LHCN-M2 (cell line): ENCODE results near the gene THBS2. TPM values are rescaled to one million over a fixed set of nuclear protein-coding genes. Genes with fewer than 3 reads are reported as not detected.

Experiments
- DNase-seq: peaks from one replicate; pipeline ENCODE4 v3.0.0-alpha.2; 2012; ENCODE audit warnings: low read depth
- total RNA-seq: library from RNA; depleted of rRNA; stranded (reverse); fragments of >200 nt; gene quantifications from 2 replicates; pipeline ENCODE4 v1.2.3, GENCODE V29; 2014

The THBS2 gene
- total RNA-seq, 1 experiment from 2014 or later = 18.6 TPM

- no peak for DNase-seq
These were observed 86.6 kb downstream of the THBS2 start for GRCh38 chr6:169166896-169167580.
